ENCODE measurements around the gene LHX2.

The LHX2 gene

DNA sequence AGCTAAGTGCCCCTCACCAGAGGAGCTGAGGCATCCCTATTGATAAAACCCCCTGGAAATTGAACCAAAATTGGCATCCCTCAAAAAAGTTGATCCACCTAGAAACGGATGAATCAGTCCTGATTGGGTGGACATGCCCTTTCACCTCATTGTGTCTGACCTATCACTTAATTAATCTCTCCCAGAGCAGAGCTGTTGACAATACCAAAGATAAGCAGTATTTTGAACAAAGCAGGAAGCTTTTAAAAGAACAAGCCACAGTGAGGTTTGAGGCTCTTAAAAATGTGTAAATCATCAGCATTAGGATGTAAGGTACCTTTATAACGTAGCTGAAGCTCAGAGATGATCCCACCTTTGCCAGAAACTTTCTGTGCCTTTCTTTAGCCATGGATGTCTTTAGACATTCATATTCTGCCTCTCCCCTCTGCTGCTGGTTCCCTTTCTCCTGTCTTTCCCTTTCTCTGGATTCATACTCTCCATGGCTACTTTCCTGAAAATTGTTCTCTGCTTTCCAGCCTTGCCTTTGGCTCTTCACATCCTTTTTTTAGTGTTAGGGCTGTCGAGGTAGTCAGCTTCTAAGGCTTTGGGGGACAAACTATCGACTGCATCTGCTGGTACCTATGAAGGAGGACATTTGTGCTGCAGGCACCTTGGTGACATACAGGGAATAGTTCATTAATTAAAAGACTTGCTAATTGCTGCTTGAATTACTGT is 7.8 kb upstream of the LHX2 start:
- TF ChIP-seq, protein P1, sequence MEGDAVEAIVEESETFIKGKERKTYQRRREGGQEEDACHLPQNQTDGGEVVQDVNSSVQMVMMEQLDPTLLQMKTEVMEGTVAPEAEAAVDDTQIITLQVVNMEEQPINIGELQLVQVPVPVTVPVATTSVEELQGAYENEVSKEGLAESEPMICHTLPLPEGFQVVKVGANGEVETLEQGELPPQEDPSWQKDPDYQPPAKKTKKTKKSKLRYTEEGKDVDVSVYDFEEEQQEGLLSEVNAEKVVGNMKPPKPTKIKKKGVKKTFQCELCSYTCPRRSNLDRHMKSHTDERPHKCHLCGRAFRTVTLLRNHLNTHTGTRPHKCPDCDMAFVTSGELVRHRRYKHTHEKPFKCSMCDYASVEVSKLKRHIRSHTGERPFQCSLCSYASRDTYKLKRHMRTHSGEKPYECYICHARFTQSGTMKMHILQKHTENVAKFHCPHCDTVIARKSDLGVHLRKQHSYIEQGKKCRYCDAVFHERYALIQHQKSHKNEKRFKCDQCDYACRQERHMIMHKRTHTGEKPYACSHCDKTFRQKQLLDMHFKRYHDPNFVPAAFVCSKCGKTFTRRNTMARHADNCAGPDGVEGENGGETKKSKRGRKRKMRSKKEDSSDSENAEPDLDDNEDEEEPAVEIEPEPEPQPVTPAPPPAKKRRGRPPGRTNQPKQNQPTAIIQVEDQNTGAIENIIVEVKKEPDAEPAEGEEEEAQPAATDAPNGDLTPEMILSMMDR (IDR thresholded peaks at IDR 0.05; ENCODE audit: control extremely low read depth, extremely low read depth, low read depth, missing control alignments): no peak
- ChIA-PET POLR2A (no interaction called here), CTCF (interaction anchor here (1.0 to 2.0 kb wide), 4 partner anchors 9 to 37 kb away, joined by 3 to 8 read pairs (median 4); no protein-coding TSS in a partner anchor)
- no peak for DNase-seq (ENCODE audit: extremely low spot score)

DNA sequence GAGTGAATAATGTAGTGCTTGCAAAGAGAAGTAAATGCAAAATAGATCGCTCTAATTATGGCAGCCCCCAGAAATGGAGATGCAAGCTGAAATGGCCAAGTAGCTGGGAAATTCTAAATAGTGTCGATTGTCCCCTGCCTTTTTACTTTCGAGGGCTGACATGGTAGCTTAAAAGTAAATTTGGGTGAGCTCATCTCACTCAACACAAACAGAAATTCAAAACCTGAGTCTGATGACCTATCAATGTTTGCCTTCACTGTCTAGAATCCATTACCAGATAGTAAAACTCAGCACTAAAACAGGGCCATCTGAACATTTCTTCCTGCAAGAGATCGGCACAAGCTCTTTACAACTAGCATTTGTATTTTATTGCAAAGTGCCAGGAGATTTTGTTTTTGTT is 7.0 kb upstream of the LHX2 start:
- POLR2A ChIA-PET: no interaction called here
- CTCF ChIA-PET: interaction anchor here (1.0 to 2.0 kb wide), 2 partner anchors 10 to 36 kb away, joined by 3 to 8 read pairs; no protein-coding TSS in a partner anchor
- TF ChIP-seq, protein P1 (IDR thresholded peaks at IDR 0.05; ENCODE audit: control extremely low read depth, extremely low read depth, low read depth, missing control alignments): no peak
- no peak for DNase-seq (ENCODE audit: extremely low spot score)

DNA sequence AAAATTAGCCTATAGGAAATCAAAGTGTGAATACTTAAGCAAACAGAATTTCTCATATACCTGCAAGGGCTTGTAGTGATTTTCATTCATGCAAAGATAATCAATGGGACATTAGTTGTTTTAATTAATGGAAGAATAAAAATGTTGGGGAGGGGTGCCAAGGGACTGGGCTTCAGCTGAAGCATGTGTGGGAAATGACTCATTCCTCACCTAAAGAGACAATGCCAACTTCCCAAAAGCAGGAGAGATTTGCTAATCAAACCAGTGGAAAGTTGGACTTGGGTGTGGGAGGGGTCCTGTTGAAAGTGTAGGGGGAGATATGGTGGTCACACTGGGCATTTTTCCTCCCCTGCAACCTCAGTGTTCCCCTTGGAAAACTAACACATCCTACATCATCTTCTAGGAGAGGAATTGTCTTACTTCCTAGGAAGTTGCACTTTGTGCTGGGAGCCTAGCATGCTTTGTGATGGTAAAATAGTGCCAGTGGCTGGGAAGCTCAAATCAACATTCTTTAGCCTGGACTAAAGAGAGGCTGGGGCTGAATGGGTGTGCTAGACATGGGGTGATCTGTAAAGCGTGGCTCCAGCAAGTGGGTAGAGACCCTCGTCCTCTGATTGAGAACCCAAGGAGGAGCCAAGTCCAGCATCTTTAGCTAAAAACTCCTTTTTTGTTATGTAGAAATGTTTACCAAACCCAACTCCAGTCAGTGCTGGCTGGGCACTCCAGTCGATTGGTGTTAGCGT is 6.4 kb upstream of the LHX2 start:
- CTCF ChIA-PET: interaction anchor here (0.7 to 2.0 kb wide), 4 partner anchors 9 to 35 kb away, joined by 3 to 8 read pairs (median 4); no protein-coding TSS in a partner anchor

DNA sequence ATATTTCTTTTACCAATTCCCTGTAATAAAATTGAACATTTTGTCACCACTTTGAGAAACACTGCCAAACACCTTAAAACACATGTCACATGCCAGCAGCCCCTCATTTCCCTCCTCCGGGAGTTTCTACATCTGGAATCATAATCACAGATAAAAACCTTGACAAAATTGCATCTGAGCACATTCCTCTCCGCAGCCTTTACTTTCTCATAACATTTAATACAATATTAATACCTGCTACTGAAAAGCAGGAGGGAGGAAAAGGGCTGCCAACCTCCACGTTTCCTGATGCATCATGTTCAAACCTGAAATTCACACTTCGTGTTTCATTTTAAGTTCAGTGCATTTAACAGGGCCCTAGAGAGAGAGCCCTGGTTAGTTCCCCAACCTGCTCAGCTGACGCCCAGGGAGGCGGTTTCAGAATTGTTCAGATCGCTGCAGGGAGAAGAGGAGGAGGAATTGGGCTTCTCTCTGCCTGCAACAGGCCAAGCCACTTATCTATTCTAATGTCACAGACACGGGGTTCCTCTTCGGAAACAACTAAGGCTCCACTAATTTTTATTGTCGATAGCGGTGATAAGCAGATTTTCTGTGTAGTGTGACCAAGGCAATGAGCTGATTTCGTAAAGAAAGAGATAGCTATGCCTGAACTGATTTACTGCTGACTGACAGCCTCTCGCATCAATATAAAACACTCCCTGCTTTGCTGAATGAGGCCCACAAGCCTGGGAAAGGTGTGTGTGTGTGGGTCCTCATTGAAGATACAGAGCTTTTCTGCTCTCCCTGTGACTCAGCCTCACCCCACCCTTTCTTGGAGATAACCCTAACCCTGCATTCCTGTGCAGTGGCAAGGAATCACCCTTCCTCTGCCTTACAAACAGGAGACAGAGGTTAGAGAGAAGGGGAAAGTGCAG is 4.9 kb upstream of the LHX2 start:
- ChIA-PET POLR2A (no interaction called here), CTCF (interaction anchor here (1.0 to 1.8 kb wide), 2 partner anchors 10 to 34 kb away, joined by 4 read pairs; no protein-coding TSS in a partner anchor)
- DNase-seq (ENCODE audit: extremely low spot score): no peak
- TF ChIP-seq, protein P1 (IDR thresholded peaks at IDR 0.05; ENCODE audit: control extremely low read depth, extremely low read depth, low read depth, missing control alignments): no peak

More for the DNA sequence above, 6.4 kb upstream of the LHX2 start:
- TF ChIP-seq, protein P1 (IDR thresholded peaks at IDR 0.05; ENCODE audit: control extremely low read depth, extremely low read depth, low read depth, missing control alignments): no peak
- no peak for DNase-seq (ENCODE audit: extremely low spot score)
- POLR2A ChIA-PET: no interaction called here

DNA sequence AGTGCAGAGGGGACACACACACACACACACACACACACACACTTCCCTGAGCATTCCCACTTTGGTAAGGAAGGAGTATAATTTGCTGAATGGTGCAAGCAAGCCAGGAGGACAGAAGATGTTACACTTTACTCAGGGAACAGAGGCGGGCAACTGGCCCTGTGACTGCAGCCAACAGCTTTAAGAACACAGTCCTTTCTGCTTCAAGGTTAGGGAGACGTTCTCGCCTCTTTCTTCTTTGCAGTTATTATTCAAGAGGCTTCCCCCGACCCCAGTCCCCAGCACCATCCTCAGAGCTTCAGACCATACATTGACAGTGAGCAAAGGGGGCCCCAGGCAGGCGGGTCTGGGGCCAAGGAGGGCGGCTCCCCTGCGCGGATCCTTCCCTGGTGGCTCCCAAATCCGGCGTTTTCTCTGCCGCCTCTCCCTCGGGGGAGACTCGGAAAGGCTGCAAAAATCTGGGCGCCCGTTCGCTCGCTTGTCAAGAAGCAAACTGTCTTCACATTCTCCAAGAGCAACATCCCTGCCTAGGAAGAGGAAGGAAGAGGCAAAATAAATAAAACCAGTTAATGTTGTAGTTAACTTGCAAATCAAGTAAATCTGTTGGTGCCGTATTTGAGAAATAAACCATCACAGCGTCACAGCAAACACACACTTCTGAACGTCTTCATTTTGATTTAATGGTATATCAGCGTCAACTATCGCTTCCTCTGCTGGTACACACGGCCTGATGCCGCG is 3.8 kb upstream of the LHX2 start:
- DNase-seq (ENCODE audit: extremely low spot score): no peak
- TF ChIP-seq, protein P1 (IDR thresholded peaks at IDR 0.05; ENCODE audit: control extremely low read depth, extremely low read depth, low read depth, missing control alignments): no peak
- POLR2A ChIA-PET: no interaction called here
- CTCF ChIA-PET: no interaction called here
